ENCODE data around the gene DCUN1D3.

DNA sequence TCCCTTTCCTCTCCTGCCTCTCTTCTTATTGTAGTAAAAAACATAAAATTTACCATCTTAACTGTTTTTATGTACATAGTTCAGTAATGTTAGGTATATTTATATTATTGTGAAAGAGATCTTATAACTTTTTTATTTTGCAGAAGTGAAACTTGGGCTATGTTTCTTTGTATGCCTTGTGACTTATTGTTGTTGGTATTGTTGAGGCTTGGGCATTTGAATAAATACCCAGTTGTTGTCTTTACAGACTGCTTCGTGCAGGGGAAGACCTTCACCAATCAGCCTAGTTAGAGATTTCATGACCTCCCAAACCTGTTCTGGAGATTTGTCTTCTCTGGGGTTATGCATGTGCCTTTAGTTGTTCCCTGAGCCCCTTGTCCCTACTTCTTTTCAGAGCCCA is 61.9 kb downstream of the DCUN1D3 start:
- TF ChIP-seq POLR2AphosphoS5 (IDR thresholded peaks at IDR 0.05; ENCODE audit: borderline replicate concordance, low read depth, low read length) (no peak), EZH2 (IDR thresholded peaks at IDR 0.05) (no peak), FOXP2 (optimal IDR thresholded peaks at IDR 0.05; ENCODE audit: control extremely low read depth, extremely low read length, insufficient read depth) (no peak)

All from SK-N-MC (cell line).